Pancreas (tissue), 10 donors: ENCODE measurements around the gene CAMK1D. TPM values are rescaled to one million over a fixed set of nuclear protein-coding genes. Genes with fewer than 3 reads are reported as not detected.

Experiments
- ATAC-seq, 4 donors: fragments of 200-7000 bp; cut with Tn5 transposase; one replicate each; pipeline versions ENCODE4 v1.8.0 to v1.9.1; 2020; ENCODE audit warnings: mild to moderate bottlenecking in 4 of 4, moderate library complexity in 4 of 4
- DNase-seq, 6 donors: peaks; one replicate each; pipeline ENCODE4 v3.0.0-alpha.2; 2020
- FAIRE-seq: peaks from 2 replicates; lab custom pipeline; 2012; peaks lifted over from hg19 to GRCh38; lab: Jason Lieb, UNC
- H3K27ac ChIP-seq, 4 donors: fragments of 200-600 bp; sonication (generic); 1 replicate in 3 of 4; 2 replicates in 1 of 4; pipeline versions ENCODE4 v1.5.0 to v1.8.0; 2020
- H3K27me3 ChIP-seq, 4 donors: fragments of 200-600 bp; one replicate each; pipeline ENCODE4 v1.8.0; 2021
- H3K36me3 ChIP-seq, 3 donors: fragments of 200-600 bp; sonication (generic) in 1 of 3; one replicate each; pipeline versions ENCODE4 v1.5.0 to v1.8.0; 2020 to 2021
- H3K4me1 ChIP-seq, 3 donors: fragments of 200-600 bp; one replicate each; pipeline ENCODE4 v1.8.0; 2021
- H3K4me3 ChIP-seq, 4 donors: fragments of 200-600 bp; sonication (generic) in 2 of 4; one replicate each; pipeline versions ENCODE4 v1.5.0 to v1.8.0; 2020 to 2021
- H3K9me3 ChIP-seq, 4 donors: fragments of 200-600 bp; one replicate each; pipeline ENCODE4 v1.8.0; 2021
- CTCF ChIP-seq, 4 donors: fragments of 200-600 bp; sonication (generic) in 3 of 4; IDR thresholded peaks; one replicate each; pipeline versions ENCODE4 v1.5.0 to v1.8.0; 2021; ENCODE audit warnings: antibody characterized with exemption in 4 of 4
- WGBS, 2 donors: extraction: QIAGEN DNeasy Blood & Tissue Kit; methylation state at CpG; one replicate each; pipeline ENCODE4 v1.1.7; 2013; 5-methylcytosine and 5-hydroxymethylcytosine counted together
- intact Hi-C, 3 donors: fragments of 100-400 bp; cut with DNase I; formaldehyde crosslinking; loops; one replicate each; pipeline versions ENCODE4 v1.11.1 to v1.14.2; 2022
- polyA plus RNA-seq, 2 donors: library from polyadenylated mRNA; stranded (reverse); fragments of 200-250 nt; gene quantifications; one replicate each; pipeline ENCODE4 v1.2.3, GENCODE V29; 2013
- total RNA-seq, 6 donors: library from RNA; stranded (reverse); fragmentation: NEBNext Ultra II Directional in 4 of 6; extraction: Animal tissue kit (Norgen Biotek cat#: 25700) in 4 of 6; gene quantifications; one replicate each; pipeline versions ENCODE4 v1.2.1 to v1.2.4, GENCODE V29; 2021 to 2023
- donor health status: healthy with polysubstance abuse.
- donor health status: DM: no; HTN: no; CAD: no; lungs with moderate emphysema.
- donor health status: DM: no; HTN: no; CAD: no.
- donor health status: control.
- donor health status: control.
- donor health status: Bipolar disorder and iron deficiency.
- donor health status: DM: yes; HTN: yes; CAD: no.
- donor health status: DM: no; HTN: no; CAD: no.
- donor health status: DM: no; HTN: no; CAD: no.
- donor health status: DM: yes; HTN: yes; CAD: no.

Gene CAMK1D
- total and polyA plus RNA-seq, 8 donors, result 2.9 to 30.1 (median 22.7) TPM

- WGBS, 2 donors, result 76 to 78% methylated on average over 12 of the region's 12 CpGs
- H3K27ac ChIP-seq, result no peak overlapping the region
- TF ChIP-seq CTCF (IDR thresholded peaks at IDR 0.05), result no peak
- intact Hi-C loops, result no loop called here
- DNase-seq (no peak), ATAC-seq (no peak), FAIRE-seq (no peak)
- no peaks in the 10 kb centered on the region for H3K27me3 ChIP-seq
- no peak overlapping the region for H3K4me3 ChIP-seq
- no peaks in the 10 kb centered on the region for H3K9me3 ChIP-seq
- H3K4me1 ChIP-seq, result no peaks in the 10 kb centered on the region
- no peaks in the 10 kb centered on the region for H3K36me3 ChIP-seq
Measured at GRCh38 chr10:12785415-12785831, 436.1 kb downstream of the CAMK1D start.

GRCh38 chr10:12787297-12787696 lies 437.9 kb downstream of the CAMK1D start:
- intact Hi-C loops, result no loop called here
- Histone ChIP-seq H3K36me3 (no peaks in the 10 kb centered on the region), H3K9me3 (no peaks in the 10 kb centered on the region), H3K4me1 (no peaks in the 10 kb centered on the region), H3K27me3 (no peaks in the 10 kb centered on the region), H3K27ac (no peak overlapping the region), H3K4me3 (no peak overlapping the region)
- DNase-seq (no peak), ATAC-seq (no peak), FAIRE-seq (no peak)
- WGBS, 2 donors, result 89 to 90% methylated on average over 12 of the region's 12 CpGs
- TF ChIP-seq CTCF (IDR thresholded peaks at IDR 0.05), result no peak

- Histone ChIP-seq H3K27ac (no peak overlapping the region), H3K4me3 (no peak overlapping the region), H3K27me3 (no peaks in the 10 kb centered on the region), H3K36me3 (no peaks in the 10 kb centered on the region), H3K9me3 (no peaks in the 10 kb centered on the region), H3K4me1 (no peaks in the 10 kb centered on the region)
- no peak for TF ChIP-seq CTCF (IDR thresholded peaks at IDR 0.05)
- FAIRE-seq (no peak), ATAC-seq (no peak), DNase-seq (no peak)
- 86 to 87% methylated on average over 10 of the region's 10 CpGs for WGBS, 2 donors
- intact Hi-C loops, result no loop called here
Measured at GRCh38 chr10:12788277-12788676, 438.9 kb downstream of the CAMK1D start.

GRCh38 chr10:12790270-12790669 lies 440.9 kb downstream of the CAMK1D start:
- intact Hi-C loops, result no loop called here
- FAIRE-seq, result no peak
- Histone ChIP-seq H3K4me1 (no peaks in the 10 kb centered on the region), H3K27ac (no peak overlapping the region), H3K4me3 (no peak overlapping the region), H3K9me3 (no peaks in the 10 kb centered on the region), H3K36me3 (no peaks in the 10 kb centered on the region), H3K27me3 (no peaks in the 10 kb centered on the region)
- WGBS, 2 donors, result 84 to 86% methylated on average over 3 of the region's 3 CpGs
- DNase-seq, result no peak
- ATAC-seq, result no peak
- no peak for TF ChIP-seq CTCF (IDR thresholded peaks at IDR 0.05)

- ATAC-seq (no peak), DNase-seq (no peak), FAIRE-seq (no peak)
- no peaks in the 10 kb centered on the region for H3K27me3 ChIP-seq
- no peaks in the 10 kb centered on the region for H3K4me1 ChIP-seq
- no peaks in the 10 kb centered on the region for H3K9me3 ChIP-seq
- 97 to 98% methylated on average over 1 of the region's 1 CpG for WGBS, 2 donors
- no peaks in the 10 kb centered on the region for H3K36me3 ChIP-seq
- H3K27ac ChIP-seq, result no peak overlapping the region
- no peak for TF ChIP-seq CTCF (IDR thresholded peaks at IDR 0.05)
- intact Hi-C loops, result no loop called here
- no peak overlapping the region for H3K4me3 ChIP-seq
Measured at GRCh38 chr10:12791728-12792127, 442.4 kb downstream of the CAMK1D start.
